Thyroid gland (tissue), 4 donors: ENCODE data around the gene PLTP.

Experiments
- CTCF ChIP-seq, 6 experiments: fragments of 200-600 bp in 3 of 6; fragments of 450-650 bp in 3 of 6; sonication (generic) in 3 of 6; IDR thresholded peaks; one replicate each; pipeline ENCODE4 v1.5.1; 2016 to 2019; ENCODE audit warnings: antibody characterized with exemption in 6 of 6, mild to moderate bottlenecking in 2 of 6, inconsistent platforms in 1 of 6, moderate library complexity in 1 of 6
- POLR2A ChIP-seq, 2 donors: fragments of 450-650 bp; IDR thresholded peaks; one replicate each; pipeline ENCODE4 v1.6.1; 2017; ENCODE audit warnings: antibody characterized with exemption in 2 of 2, mild to moderate bottlenecking in 2 of 2, moderate library complexity in 1 of 2

GRCh38 chr20:45851501-45851900 lies 60.5 kb downstream of the PLTP start:
- TF ChIP-seq CTCF (IDR thresholded peaks at IDR 0.05) (no peak), POLR2A (IDR thresholded peaks at IDR 0.05) (no peak)
